CD4-positive, alpha-beta T cell treated with Interferon alpha-2 for 1 hour (primary cell): ENCODE results near the gene CRYGA.
"Not testable (repeated sequence)": the region's sequence is repeated elsewhere in the genome, so short reads cannot be mapped to it uniquely, and the experiment has no call there.

Source experiments
- DNase-seq, 2 donors: peaks; one replicate each; pipeline ENCODE4 v3.0.0-alpha.2; 2020 to 2022

The CRYGA gene

GRCh38 chr2:208122248-208122647 is 41.1 kb downstream of the CRYGA start:
- DNase-seq, result no peak

- no peak for DNase-seq
Observed at GRCh38 chr2:208118918-208119317, 44.5 kb downstream of the CRYGA start.

GRCh38 chr2:208117390-208117789 is 46.0 kb downstream of the CRYGA start:
- DNase-seq, result not testable (repeated sequence)

- no peak for DNase-seq
Observed at GRCh38 chr2:208112969-208113368, 50.4 kb downstream of the CRYGA start.

GRCh38 chr2:208112273-208112745 is 51.1 kb downstream of the CRYGA start:
- not testable (repeated sequence) for DNase-seq
